ENCODE results near the gene TTC4. TPM values are rescaled to one million over a fixed set of nuclear protein-coding genes. Genes with fewer than 3 reads are reported as not detected.

The TTC4 gene
- total and polyA plus RNA-seq, 10 donors, result 12.1 to 28.5 (median 16.8) TPM

DNA sequence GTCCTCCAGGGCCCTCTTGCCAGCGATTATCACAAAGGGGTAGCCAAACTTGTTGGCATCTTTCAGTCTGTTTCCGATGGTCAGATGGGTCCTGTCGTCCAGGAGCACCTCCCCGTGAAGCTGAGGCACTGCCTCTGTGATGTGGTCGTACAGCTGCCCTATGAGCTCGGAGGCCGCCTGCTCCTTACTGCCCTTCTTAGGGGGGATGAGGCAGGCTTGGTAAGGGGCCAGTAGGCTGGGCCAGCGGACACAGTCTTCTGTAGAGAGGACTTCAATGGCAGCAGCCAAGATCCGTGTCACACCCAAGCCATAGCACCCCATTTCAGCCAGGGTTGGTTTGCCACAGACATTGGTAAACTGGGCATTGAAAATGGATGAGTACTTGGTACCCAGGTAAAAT, 42.2 kb downstream of the TTC4 start:
- Histone ChIP-seq H3K36me3 (peaks cover 0 to 47% (median 19%) of the 10 kb centered on the region in 6 donors), H3K4me3 (no peak overlapping the region), H3K27ac (no peak overlapping the region), H3K27me3 (replicated peaks in 1 of 7) (no peaks in the 10 kb centered on the region), H3K9me3 (no peaks in the 10 kb centered on the region), H3K4me1 (peaks cover 0 to 5% (median under 1%) of the 10 kb centered on the region in 6 donors)
- DNase-seq, result peak; percentile 64
- TF ChIP-seq, protein P1, sequence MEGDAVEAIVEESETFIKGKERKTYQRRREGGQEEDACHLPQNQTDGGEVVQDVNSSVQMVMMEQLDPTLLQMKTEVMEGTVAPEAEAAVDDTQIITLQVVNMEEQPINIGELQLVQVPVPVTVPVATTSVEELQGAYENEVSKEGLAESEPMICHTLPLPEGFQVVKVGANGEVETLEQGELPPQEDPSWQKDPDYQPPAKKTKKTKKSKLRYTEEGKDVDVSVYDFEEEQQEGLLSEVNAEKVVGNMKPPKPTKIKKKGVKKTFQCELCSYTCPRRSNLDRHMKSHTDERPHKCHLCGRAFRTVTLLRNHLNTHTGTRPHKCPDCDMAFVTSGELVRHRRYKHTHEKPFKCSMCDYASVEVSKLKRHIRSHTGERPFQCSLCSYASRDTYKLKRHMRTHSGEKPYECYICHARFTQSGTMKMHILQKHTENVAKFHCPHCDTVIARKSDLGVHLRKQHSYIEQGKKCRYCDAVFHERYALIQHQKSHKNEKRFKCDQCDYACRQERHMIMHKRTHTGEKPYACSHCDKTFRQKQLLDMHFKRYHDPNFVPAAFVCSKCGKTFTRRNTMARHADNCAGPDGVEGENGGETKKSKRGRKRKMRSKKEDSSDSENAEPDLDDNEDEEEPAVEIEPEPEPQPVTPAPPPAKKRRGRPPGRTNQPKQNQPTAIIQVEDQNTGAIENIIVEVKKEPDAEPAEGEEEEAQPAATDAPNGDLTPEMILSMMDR (IDR thresholded peaks at IDR 0.05 in 8 of 11, conservative IDR thresholded peaks at IDR 0.05 in 3 of 11), result no peak
- TF ChIP-seq POLR2AphosphoS5 (IDR thresholded peaks at IDR 0.05) (no peak), POLR2A (IDR thresholded peaks at IDR 0.05) (no peak)
- intact Hi-C loops (cut with DNase I; ENCODE audit: low total_unique reads), result no loop called here
- WGBS, 5 donors, result 93 to 97% (median 95%) methylated on average over 6 to 9 of the region's 9 CpGs

- Histone ChIP-seq H3K4me1 (peaks cover 4 to 15% (median 9%) of the 10 kb centered on the region in 6 donors), H3K4me3 (no peak overlapping the region), H3K9me3 (no peaks in the 10 kb centered on the region), H3K36me3 (peaks cover 0 to 47% (median 19%) of the 10 kb centered on the region in 6 donors), H3K27me3 (replicated peaks in 1 of 7) (no peaks in the 10 kb centered on the region), H3K27ac (no peak overlapping the region)
- intact Hi-C loops (cut with DNase I; ENCODE audit: low total_unique reads), result no loop called here
- peak; percentile 64 for DNase-seq
- WGBS, 5 donors, result 94 to 98% (median 96%) methylated on average over 20 of the region's 20 CpGs
- TF ChIP-seq POLR2AphosphoS5 (IDR thresholded peaks at IDR 0.05) (no peak), POLR2A (IDR thresholded peaks at IDR 0.05) (no peak)
- TF ChIP-seq, protein P1 (IDR thresholded peaks at IDR 0.05 in 8 of 11, conservative IDR thresholded peaks at IDR 0.05 in 3 of 11), result no peak
These were observed 43.2 kb downstream of the TTC4 start for GRCh38 chr1:54758678-54759348.

DNA sequence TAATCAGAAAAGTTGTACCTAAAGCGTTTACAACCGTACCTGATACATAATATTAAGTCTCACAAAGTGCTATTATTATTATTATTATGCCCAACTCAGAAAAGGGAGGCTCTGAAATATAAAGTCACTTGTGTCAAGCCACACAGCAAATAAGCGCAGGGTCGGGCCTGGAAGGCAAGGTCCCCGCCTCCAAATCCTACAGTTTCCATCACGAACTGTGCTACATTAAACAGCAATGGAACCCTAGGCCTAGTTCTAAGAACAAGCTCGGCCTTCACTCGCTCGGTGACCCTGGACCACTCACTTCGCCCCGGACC, 48.1 kb downstream of the TTC4 start:
- Histone ChIP-seq H3K9me3 (no peaks in the 10 kb centered on the region), H3K4me1 (peaks cover 6 to 30% (median 17%) of the 10 kb centered on the region in 6 donors), H3K27ac (peak overlapping the region in 7 of 8 donors; percentile 12 to 85 (median 79)), H3K36me3 (peaks cover 0 to 6% (median under 1%) of the 10 kb centered on the region in 6 donors), H3K4me3 (peak overlapping the region; percentile 73 to 87 (median 82)), H3K27me3 (replicated peaks in 1 of 7) (no peaks in the 10 kb centered on the region)
- intact Hi-C loops (cut with DNase I; ENCODE audit: low total_unique reads), result no loop called here
- TF ChIP-seq, protein P1 (IDR thresholded peaks at IDR 0.05 in 8 of 11, conservative IDR thresholded peaks at IDR 0.05 in 3 of 11), result no peak
- TF ChIP-seq POLR2A (IDR thresholded peaks at IDR 0.05), result no peak
- TF ChIP-seq POLR2AphosphoS5 (IDR thresholded peaks at IDR 0.05), result no peak
- 3 to 6% (median 4%) methylated on average over 11 of the region's 11 CpGs for WGBS, 5 donors
- DNase-seq, result no peak

- intact Hi-C loops (cut with DNase I; ENCODE audit: low total_unique reads), result no loop called here
- Histone ChIP-seq H3K36me3 (peaks cover 0 to under 1% (median 0%) of the 10 kb centered on the region in 6 donors), H3K4me3 (peak within 1 kb of the TSS; percentile 73 to 87 (median 82)), H3K27ac (peak within 1 kb of the TSS; percentile 12 to 85 (median 77)), H3K27me3 (replicated peaks in 1 of 7) (no peaks in the 10 kb centered on the region), H3K4me1 (peaks cover 6 to 30% (median 17%) of the 10 kb centered on the region in 6 donors), H3K9me3 (no peaks in the 10 kb centered on the region)
- WGBS, 5 donors, result 0 to 1% (median 0%) methylated on average over 30 to 57 of the region's 57 CpGs
- peak; percentile 95 to 96 (median 96) for TF ChIP-seq POLR2AphosphoS5 (IDR thresholded peaks at IDR 0.05)
- TF ChIP-seq POLR2A (IDR thresholded peaks at IDR 0.05), result peak in 1 of 3 donors; percentile 72
- TF ChIP-seq, protein P1 (IDR thresholded peaks at IDR 0.05 in 8 of 11, conservative IDR thresholded peaks at IDR 0.05 in 3 of 11), result peak in 4 of 11 experiments; percentile 11 to 45 (median 29)
- peak; percentile 98 for DNase-seq
These were observed 48.7 kb downstream of the TTC4 start, which contains the start of gene PARS2 for GRCh38 chr1:54764133-54764921. Gene PARS2, minus strand, starts transcription at chr1:54764523. Its CDS starts 5,362 bp downstream, at chr1:54759161.

All from spleen (tissue), 11 donors.